ENCODE measurements around the gene IFNK. TPM values are rescaled to one million over a fixed set of nuclear protein-coding genes. Genes with fewer than 3 reads are reported as not detected.

IFNK gene
- total RNA-seq, 1 donor from 2014 or later: not detected

- TF ChIP-seq, protein P1, sequence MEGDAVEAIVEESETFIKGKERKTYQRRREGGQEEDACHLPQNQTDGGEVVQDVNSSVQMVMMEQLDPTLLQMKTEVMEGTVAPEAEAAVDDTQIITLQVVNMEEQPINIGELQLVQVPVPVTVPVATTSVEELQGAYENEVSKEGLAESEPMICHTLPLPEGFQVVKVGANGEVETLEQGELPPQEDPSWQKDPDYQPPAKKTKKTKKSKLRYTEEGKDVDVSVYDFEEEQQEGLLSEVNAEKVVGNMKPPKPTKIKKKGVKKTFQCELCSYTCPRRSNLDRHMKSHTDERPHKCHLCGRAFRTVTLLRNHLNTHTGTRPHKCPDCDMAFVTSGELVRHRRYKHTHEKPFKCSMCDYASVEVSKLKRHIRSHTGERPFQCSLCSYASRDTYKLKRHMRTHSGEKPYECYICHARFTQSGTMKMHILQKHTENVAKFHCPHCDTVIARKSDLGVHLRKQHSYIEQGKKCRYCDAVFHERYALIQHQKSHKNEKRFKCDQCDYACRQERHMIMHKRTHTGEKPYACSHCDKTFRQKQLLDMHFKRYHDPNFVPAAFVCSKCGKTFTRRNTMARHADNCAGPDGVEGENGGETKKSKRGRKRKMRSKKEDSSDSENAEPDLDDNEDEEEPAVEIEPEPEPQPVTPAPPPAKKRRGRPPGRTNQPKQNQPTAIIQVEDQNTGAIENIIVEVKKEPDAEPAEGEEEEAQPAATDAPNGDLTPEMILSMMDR (IDR thresholded peaks at IDR 0.05; ENCODE audit: unreplicated experiment): no peak
- Mint-ChIP-seq H3K27me3 (no peaks in the 10 kb centered on the region), H3K9me3 (ENCODE audit: low read depth) (peaks cover 16% of the 10 kb centered on the region), H3K4me1 (ENCODE audit: low read depth) (peaks cover 9% of the 10 kb centered on the region), H3K4me3 (ENCODE audit: low read depth) (no peak overlapping the region), H3K36me3 (ENCODE audit: insufficient read depth) (peaks cover 20% of the 10 kb centered on the region), H3K27ac (no peak overlapping the region)
- DNase-seq (ENCODE audit: low spot score, unreplicated experiment): no peak
Measured at GRCh38 chr9:27482709-27483108, 41.4 kb upstream of the IFNK start.

- Mint-ChIP-seq H3K4me1 (ENCODE audit: low read depth) (peaks cover 14% of the 10 kb centered on the region), H3K9me3 (ENCODE audit: low read depth) (peaks cover 10% of the 10 kb centered on the region), H3K36me3 (ENCODE audit: insufficient read depth) (peaks cover 13% of the 10 kb centered on the region), H3K27ac (no peak overlapping the region), H3K27me3 (no peaks in the 10 kb centered on the region), H3K4me3 (ENCODE audit: low read depth) (no peak overlapping the region)
- TF ChIP-seq, protein P1 (IDR thresholded peaks at IDR 0.05; ENCODE audit: unreplicated experiment): no peak
- DNase-seq (ENCODE audit: low spot score, unreplicated experiment): no peak
Measured at GRCh38 chr9:27483576-27483975, 40.5 kb upstream of the IFNK start.

DNA sequence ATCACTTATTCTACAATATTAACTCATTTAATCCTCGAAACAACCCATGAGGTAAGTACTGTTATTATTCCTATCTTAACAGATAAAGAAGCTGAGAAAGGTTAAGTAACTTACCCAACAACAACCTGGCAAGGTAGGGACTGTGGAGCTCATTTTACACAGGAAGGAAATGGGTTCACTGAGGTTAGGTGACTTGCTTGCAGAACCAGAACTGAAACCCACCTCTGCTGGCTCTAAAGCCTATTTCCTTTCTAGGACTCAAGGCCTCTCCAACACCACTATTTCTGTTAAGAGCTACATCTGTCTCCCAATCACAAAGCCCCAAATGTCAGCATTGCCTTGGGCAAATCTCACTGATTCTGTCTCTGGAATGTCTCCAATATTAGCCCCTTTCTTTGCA is 38.9 kb upstream of the IFNK start:
- Mint-ChIP-seq H3K4me1 (ENCODE audit: low read depth) (peaks cover 20% of the 10 kb centered on the region), H3K36me3 (ENCODE audit: insufficient read depth) (peaks cover 11% of the 10 kb centered on the region), H3K9me3 (ENCODE audit: low read depth) (peaks cover 4% of the 10 kb centered on the region), H3K27me3 (no peaks in the 10 kb centered on the region), H3K27ac (no peak overlapping the region), H3K4me3 (ENCODE audit: low read depth) (no peak overlapping the region)
- DNase-seq (ENCODE audit: low spot score, unreplicated experiment): no peak
- TF ChIP-seq, protein P1 (IDR thresholded peaks at IDR 0.05; ENCODE audit: unreplicated experiment): no peak

DNA sequence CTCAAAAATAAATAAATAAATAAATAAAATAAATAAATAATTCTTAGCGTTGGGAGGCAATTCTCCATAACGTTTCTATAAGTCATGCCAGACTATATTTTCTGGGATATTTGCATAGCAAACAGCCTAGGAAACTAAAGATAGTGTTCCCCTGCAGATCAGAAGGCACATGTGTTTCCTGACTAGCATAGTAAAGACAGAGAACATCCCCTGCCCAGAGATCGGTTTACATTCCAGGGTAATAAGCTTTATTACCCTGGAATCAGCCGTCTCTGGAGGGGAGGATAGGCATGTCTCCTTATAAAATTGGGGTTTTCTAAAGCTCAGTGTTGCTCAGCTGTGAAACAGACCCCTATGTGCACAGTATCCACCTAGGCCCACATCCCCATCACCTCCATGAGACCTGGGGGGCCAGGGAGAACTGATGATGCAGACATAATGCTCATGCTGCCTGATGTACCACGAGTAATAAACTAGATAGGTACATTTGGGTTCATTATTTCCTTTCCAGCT is 36.9 kb upstream of the IFNK start:
- H3K36me3 Mint-ChIP-seq (ENCODE audit: insufficient read depth): peaks cover 6% of the 10 kb centered on the region
- no peak overlapping the region for H3K4me3 Mint-ChIP-seq (ENCODE audit: low read depth)
- TF ChIP-seq, protein P1 (IDR thresholded peaks at IDR 0.05; ENCODE audit: unreplicated experiment): no peak
- H3K4me1 Mint-ChIP-seq (ENCODE audit: low read depth): peaks cover 20% of the 10 kb centered on the region
- DNase-seq (ENCODE audit: low spot score, unreplicated experiment): no peak
- no peaks in the 10 kb centered on the region for H3K27me3 Mint-ChIP-seq
- H3K9me3 Mint-ChIP-seq (ENCODE audit: low read depth): no peaks in the 10 kb centered on the region
- no peak overlapping the region for H3K27ac Mint-ChIP-seq

GRCh38 chr9:27487927-27488326 is 36.2 kb upstream of the IFNK start:
- H3K36me3 Mint-ChIP-seq (ENCODE audit: insufficient read depth): peaks cover 7% of the 10 kb centered on the region
- no peak for DNase-seq (ENCODE audit: low spot score, unreplicated experiment)
- H3K27ac Mint-ChIP-seq: peak overlapping the region; percentile 86
- no peaks in the 10 kb centered on the region for H3K9me3 Mint-ChIP-seq (ENCODE audit: low read depth)
- H3K27me3 Mint-ChIP-seq: no peaks in the 10 kb centered on the region
- peaks cover 20% of the 10 kb centered on the region for H3K4me1 Mint-ChIP-seq (ENCODE audit: low read depth)
- TF ChIP-seq, protein P1 (IDR thresholded peaks at IDR 0.05; ENCODE audit: unreplicated experiment): no peak
- H3K4me3 Mint-ChIP-seq (ENCODE audit: low read depth): peak overlapping the region; percentile 27
